HL-60 (cell line): ENCODE measurements around the gene EML6.

ENCODE experiments used
- DNase-seq, 2 experiments: peaks; one replicate each; pipeline ENCODE4 v3.0.0-alpha.2; 2010 to 2020; ENCODE audit warnings: low read depth in 1 of 2, low spot score in 1 of 2
- H3K27ac ChIP-seq: fragments of 250-450 bp; sonication (Bioruptor Pico); replicated peaks from 2 replicates; pipeline ENCODE4 v1.5.1; 2020; ENCODE audit warnings: mild to moderate bottlenecking, moderate library complexity
- H3K27me3 ChIP-seq: fragments of 250-450 bp; sonication (Bioruptor Pico); 2 replicates; pipeline ENCODE4 v1.5.1; 2021; ENCODE audit warnings: mild to moderate bottlenecking, moderate library complexity; ENCODE audit not compliant: insufficient read depth, poor library complexity, severe bottlenecking
- H3K4me3 ChIP-seq: replicated peaks from 2 replicates; pipeline ENCODE4 v1.5.1; 2011; ENCODE audit warnings: mild to moderate bottlenecking, control low read depth, low read length; ENCODE audit not compliant: insufficient read depth
- CTCF ChIP-seq: IDR thresholded peaks from one replicate; pipeline ENCODE4 v1.5.1; 2011; ENCODE audit warnings: low read length, control low read depth, inconsistent platforms; ENCODE audit not compliant: insufficient read depth
- GABPA ChIP-seq: IDR thresholded peaks from 2 replicates; pipeline ENCODE4 v1.6.1; 2012; ENCODE audit warnings: low read depth
- POLR2AphosphoS5 ChIP-seq: IDR thresholded peaks from 2 replicates; pipeline ENCODE4 v1.6.1; 2012; ENCODE audit warnings: low read depth
- REST ChIP-seq: IDR thresholded peaks from 2 replicates; pipeline ENCODE4 v1.6.1; 2012; ENCODE audit warnings: low read depth; ENCODE audit not compliant: insufficient replicate concordance
- SPI1 ChIP-seq: IDR thresholded peaks from 2 replicates; pipeline ENCODE4 v1.6.1; 2012; ENCODE audit warnings: low read depth, mild to moderate bottlenecking, borderline replicate concordance

EML6 gene

GRCh38 chr2:54677476-54678265 is 45.8 kb upstream of the EML6 start:
- no peak overlapping the region for H3K27ac ChIP-seq
- DNase-seq, result no peak
- no peaks in the 10 kb centered on the region for H3K27me3 ChIP-seq
- no peak for TF ChIP-seq REST
- no peak overlapping the region for H3K4me3 ChIP-seq

GRCh38 chr2:54678719-54679118 is 44.7 kb upstream of the EML6 start:
- DNase-seq, result no peak
- Histone ChIP-seq H3K27ac (no peak overlapping the region), H3K4me3 (no peak overlapping the region), H3K27me3 (no peaks in the 10 kb centered on the region)
- no peak for TF ChIP-seq GABPA
- no peak for TF ChIP-seq SPI1
- no peak for TF ChIP-seq CTCF
- TF ChIP-seq REST, result no peak
- TF ChIP-seq POLR2AphosphoS5, result no peak

- H3K27me3 ChIP-seq, result no peaks in the 10 kb centered on the region
- no peak for DNase-seq
- TF ChIP-seq GABPA (no peak), POLR2AphosphoS5 (no peak), REST (no peak), CTCF (no peak), SPI1 (no peak)
- no peak overlapping the region for H3K4me3 ChIP-seq
- no peak overlapping the region for H3K27ac ChIP-seq
Measured at GRCh38 chr2:54680397-54681041, 42.9 kb upstream of the EML6 start.
